GM12878 (cell line): ENCODE data around the gene UBE2F. TPM values are rescaled to one million over a fixed set of nuclear protein-coding genes. Genes with fewer than 3 reads are reported as not detected.

Source experiments
- ATAC-seq: fragments of 200-7000 bp; cut with Tn5 transposase; 3 replicates; pipeline ENCODE4 v1.9.1; 2020; ENCODE audit warnings: mild to moderate bottlenecking, moderate library complexity
- BruUV-seq: library from RNA; stranded (reverse); fragments of 400-500 nt; replicated peaks from 2 replicates; lab custom pipeline; 2021; lab: Mats Ljungman, UMichigan
- CTCF ChIA-PET: fragments of 300-600 bp; sonication (Branson Sonifier 250); formaldehyde crosslinking; extraction: SDS; loops from one replicate; lab custom pipeline; 2021; ENCODE audit warnings: inconsistent platforms; lab: Yijun Ruan, JAX
- POLR2A ChIA-PET: fragments of 350-600 bp; formaldehyde crosslinking; extraction: SDS; loops from one replicate; lab custom pipeline; 2021; ENCODE audit warnings: inconsistent platforms; lab: Charles Lee
- RAD21 ChIA-PET: fragments of 300-600 bp; sonication (Branson Sonifier 250); formaldehyde crosslinking; loops from one replicate; lab custom pipeline; 2023; ENCODE audit warnings: antibody characterized with exemption; ENCODE audit not compliant: unreplicated experiment; lab: Charles Lee
- SMC1A ChIA-PET: fragments of 300-600 bp; sonication (Branson Sonifier 250); formaldehyde crosslinking; loops from one replicate; lab custom pipeline; 2023; ENCODE audit not compliant: unreplicated experiment, uncharacterized antibody; lab: Charles Lee
- DNase-seq: peaks from one replicate; pipeline ENCODE4 v3.0.0-alpha.2; 2011; ENCODE audit warnings: low read depth, low spot score
- FAIRE-seq: peaks from 3 replicates; lab custom pipeline; 2011; peaks lifted over from hg19 to GRCh38; lab: Jason Lieb, UNC
- H2AFZ ChIP-seq: 2 replicates; pipeline ENCODE4 v1.6.0; 2011; ENCODE audit warnings: low read depth, low read length, control low read depth; ENCODE audit not compliant: control insufficient read depth
- H3K27ac ChIP-seq: 2 replicates; pipeline ENCODE4 v1.5.1; 2011; ENCODE audit warnings: control low read depth; ENCODE audit not compliant: control insufficient read depth, insufficient read depth
- H3K27me3 ChIP-seq, 2 experiments: replicated peaks in 1 of 2; 2 replicates each; pipeline versions ENCODE4 v1.6.0 to v1.6.1; 2011; ENCODE audit warnings: low read length in 1 of 2; ENCODE audit not compliant: control insufficient read depth in 2 of 2, insufficient read depth in 2 of 2
- H3K36me3 ChIP-seq, 2 experiments: 2 replicates each; pipeline ENCODE4 v1.5.1; 2011; ENCODE audit warnings: low read length in 1 of 2; ENCODE audit not compliant: control insufficient read depth in 2 of 2, insufficient read depth in 2 of 2
- H3K4me1 ChIP-seq: 2 replicates; pipeline ENCODE4 v1.6.1; 2011; ENCODE audit warnings: mild to moderate bottlenecking, low read length, moderate library complexity, mixed read lengths; ENCODE audit not compliant: control insufficient read depth, insufficient read depth
- H3K4me2 ChIP-seq: 2 replicates; pipeline ENCODE4 v1.6.0; 2011; ENCODE audit warnings: control low read depth; ENCODE audit not compliant: control insufficient read depth, insufficient read depth
- H3K4me3 ChIP-seq: fragments of 200-600 bp; sonication (generic); 2 replicates; pipeline ENCODE4 v1.5.1; 2016
- H3K79me2 ChIP-seq: 2 replicates; pipeline ENCODE4 v1.6.0; 2011; ENCODE audit warnings: low read length; ENCODE audit not compliant: control insufficient read depth, insufficient read depth
- H3K9ac ChIP-seq: 2 replicates; pipeline ENCODE4 v1.8.0; 2011; ENCODE audit warnings: low read length, control low read depth, mixed read lengths; ENCODE audit not compliant: control insufficient read depth, insufficient read depth
- H3K9me3 ChIP-seq: replicated peaks from 3 replicates; pipeline ENCODE4 v1.5.1; 2011; ENCODE audit warnings: mild to moderate bottlenecking, low read length; ENCODE audit not compliant: control insufficient read depth, insufficient read depth
- H4K20me1 ChIP-seq: 2 replicates; pipeline ENCODE4 v1.6.0; 2011; ENCODE audit not compliant: control insufficient read depth, insufficient read depth
- CBFB ChIP-seq: IDR thresholded peaks from 2 replicates; pipeline ENCODE4 v1.6.1; 2016; ENCODE audit warnings: antibody characterized with exemption, low read depth
- CBX3 ChIP-seq: fragments of 200-600 bp; sonication (generic); IDR thresholded peaks from 2 replicates; pipeline ENCODE4 v1.6.1; 2016; ENCODE audit warnings: low read depth, borderline replicate concordance
- EP300 ChIP-seq, 2 experiments: fragments of 150-350 bp in 1 of 2; IDR thresholded peaks; 2 replicates each; pipeline ENCODE4 v1.6.1; 2011 to 2012; ENCODE audit warnings: low read depth in 2 of 2, low read length in 2 of 2, borderline replicate concordance in 1 of 2, improper control_type of control experiment in 1 of 2, inconsistent platforms in 1 of 2; ENCODE audit not compliant: control insufficient read depth in 1 of 2
- FOXM1 ChIP-seq: IDR thresholded peaks from 2 replicates; pipeline ENCODE4 v1.6.1; 2012; ENCODE audit warnings: low read depth, mild to moderate bottlenecking, inconsistent platforms, low read length, moderate library complexity
- HCFC1 ChIP-seq: fragments of 150-350 bp; IDR thresholded peaks from 2 replicates; pipeline ENCODE4 v1.6.1; 2014; ENCODE audit warnings: low read length
- HDAC6 ChIP-seq: fragments of 200-600 bp; sonication (generic); IDR thresholded peaks from one replicate; pipeline ENCODE4 v1.8.0; 2017; ENCODE audit warnings: antibody characterized with exemption; ENCODE audit not compliant: unreplicated experiment
- HDGF ChIP-seq: fragments of 450-650 bp; IDR thresholded peaks from 2 replicates; pipeline ENCODE4 v1.6.1; 2016; ENCODE audit warnings: antibody characterized with exemption
- JUND ChIP-seq: IDR thresholded peaks from 2 replicates; pipeline ENCODE4 v1.6.1; 2012; ENCODE audit warnings: low read depth, mild to moderate bottlenecking, low read length, improper control_type of control experiment, moderate library complexity
- KAT2A ChIP-seq: conservative IDR thresholded peaks from 2 replicates; pipeline ENCODE4 v1.6.1; 2011; ENCODE audit warnings: low read depth, low read length; ENCODE audit not compliant: control insufficient read depth
- KLF5 ChIP-seq: fragments of 450-650 bp; IDR thresholded peaks from 2 replicates; pipeline ENCODE4 v1.6.1; 2014; ENCODE audit warnings: mild to moderate bottlenecking; ENCODE audit not compliant: partially characterized antibody
- LARP7 ChIP-seq: fragments of 450-650 bp; IDR thresholded peaks from 2 replicates; pipeline ENCODE4 v1.6.1; 2017; ENCODE audit warnings: mild to moderate bottlenecking
- MEF2A ChIP-seq: IDR thresholded peaks from 2 replicates; pipeline ENCODE4 v1.6.1; 2011; ENCODE audit warnings: low read depth, mild to moderate bottlenecking, low read length, moderate library complexity; ENCODE audit not compliant: insufficient read depth
- PML ChIP-seq: IDR thresholded peaks from 2 replicates; pipeline ENCODE4 v1.6.1; 2012; ENCODE audit warnings: low read length, inconsistent platforms
- RUNX3 ChIP-seq: IDR thresholded peaks from 2 replicates; pipeline ENCODE4 v1.6.1; 2012; ENCODE audit warnings: low read length, inconsistent platforms
- SMAD5 ChIP-seq: IDR thresholded peaks from 2 replicates; pipeline ENCODE4 v1.6.1; 2016; ENCODE audit warnings: antibody characterized with exemption, low read depth
- SP1 ChIP-seq: IDR thresholded peaks from one replicate; pipeline ENCODE4 v1.6.1; 2011; ENCODE audit warnings: low read depth, low read length
- TBL1XR1 ChIP-seq: IDR thresholded peaks from 2 replicates; pipeline ENCODE4 v1.6.1; 2012; ENCODE audit warnings: low read depth, low read length, improper control_type of control experiment
- ZNF217 ChIP-seq: fragments of 450-650 bp; IDR thresholded peaks from 2 replicates; pipeline ENCODE4 v1.6.1; 2017; ENCODE audit warnings: antibody characterized with exemption, mild to moderate bottlenecking
- WGBS: methylation state at CpG from one replicate; pipeline ENCODE4 v1.1.6; 2016; ENCODE audit warnings: low lambda C conversion rate; ENCODE audit not compliant: insufficient replicate concordance, insufficient coverage; ENCODE audit errors: missing lambda C conversion rate; 5-methylcytosine and 5-hydroxymethylcytosine counted together
- in situ Hi-C: fragments of 300-500 bp; cut with MboI; formaldehyde crosslinking; loops from 9 replicates; pipeline ENCODE4 v1.14.3; 2018; ENCODE audit warnings: mixed read lengths
- intact Hi-C: fragments of 100-400 bp; cut with micrococcal nuclease; formaldehyde crosslinking; loops from one replicate; pipeline ENCODE4 v1.14.2; 2022; ENCODE audit not compliant: unreplicated experiment
- polyA plus RNA-seq, 11 experiments: library from polyadenylated mRNA; depleted of rRNA in 4 of 11; unstranded in 6 of 11; stranded (reverse) in 5 of 11; fragments of >200 nt; fragmentation: Nextera tagmentation in 4 of 11; fragmentation: Illumina TruSeq in 1 of 11; extraction: Ambion mirVana in 4 of 11; extraction: Trizol in 1 of 11; gene quantifications; 1 replicate in 1 of 11; 2 replicates in 10 of 11; pipeline versions ENCODE4 v1.2.1 to v1.2.3, GENCODE V29; 2011 to 2016; ENCODE audit warnings: inconsistent platforms in 2 of 11, missing spikeins in 2 of 11, low read depth in 1 of 11
- total RNA-seq, 4 experiments: library from RNA; depleted of rRNA in 3 of 4; stranded (reverse); fragments of >200 nt in 3 of 4; fragmentation: Illumina TruSeq in 1 of 4; extraction: Trizol in 1 of 4; gene quantifications; 2 replicates each; pipeline versions ENCODE4 v1.2.1 to v1.2.3, GENCODE V29; 2013 to 2021
- TF ChIP-seq, protein P1 (sequence below): IDR thresholded peaks from 2 replicates; pipeline ENCODE4 v1.6.1; 2012; ENCODE audit warnings: low read length, inconsistent platforms
- TF ChIP-seq, protein P2 (sequence below): IDR thresholded peaks from 2 replicates; pipeline ENCODE4 v1.6.1; 2011; ENCODE audit warnings: mild to moderate bottlenecking, low read depth, low read length, moderate library complexity; ENCODE audit not compliant: insufficient replicate concordance

UBE2F gene
- total and polyA plus RNA-seq, 10 of the 15 experiments (the other 5 are each of a cell fraction or from before 2014, with no cell fraction given) = 12.3 to 64.4 (median 31.5) TPM

DNA sequence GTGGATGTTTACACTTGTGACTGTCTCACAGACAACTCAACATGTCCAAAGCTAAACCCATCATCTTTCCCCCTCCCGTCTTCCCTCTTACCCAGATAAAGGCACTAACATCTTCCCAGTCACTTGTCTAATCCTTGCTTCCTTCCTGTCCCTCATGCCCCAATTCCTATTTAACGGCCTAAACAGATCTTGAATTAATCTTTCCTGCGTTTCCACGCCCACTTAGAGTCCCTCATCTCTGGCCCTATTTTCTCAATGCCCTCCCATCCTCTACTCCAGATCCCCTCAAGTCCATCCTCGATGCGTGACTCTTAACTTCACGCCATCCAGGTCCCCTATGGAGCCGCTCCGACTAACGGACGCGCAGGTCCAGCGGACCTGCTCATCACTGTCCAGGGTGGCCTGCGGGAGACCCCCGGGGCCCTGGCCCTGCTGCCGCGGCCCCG lies 93.3 kb downstream of the UBE2F start (continued):
- TF ChIP-seq, protein P1, sequence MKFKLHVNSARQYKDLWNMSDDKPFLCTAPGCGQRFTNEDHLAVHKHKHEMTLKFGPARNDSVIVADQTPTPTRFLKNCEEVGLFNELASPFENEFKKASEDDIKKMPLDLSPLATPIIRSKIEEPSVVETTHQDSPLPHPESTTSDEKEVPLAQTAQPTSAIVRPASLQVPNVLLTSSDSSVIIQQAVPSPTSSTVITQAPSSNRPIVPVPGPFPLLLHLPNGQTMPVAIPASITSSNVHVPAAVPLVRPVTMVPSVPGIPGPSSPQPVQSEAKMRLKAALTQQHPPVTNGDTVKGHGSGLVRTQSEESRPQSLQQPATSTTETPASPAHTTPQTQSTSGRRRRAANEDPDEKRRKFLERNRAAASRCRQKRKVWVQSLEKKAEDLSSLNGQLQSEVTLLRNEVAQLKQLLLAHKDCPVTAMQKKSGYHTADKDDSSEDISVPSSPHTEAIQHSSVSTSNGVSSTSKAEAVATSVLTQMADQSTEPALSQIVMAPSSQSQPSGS = no peak
- no peak for TF ChIP-seq HCFC1
- no peak for TF ChIP-seq KLF5
- TF ChIP-seq ZNF217 = no peak
- TF ChIP-seq, protein P2, sequence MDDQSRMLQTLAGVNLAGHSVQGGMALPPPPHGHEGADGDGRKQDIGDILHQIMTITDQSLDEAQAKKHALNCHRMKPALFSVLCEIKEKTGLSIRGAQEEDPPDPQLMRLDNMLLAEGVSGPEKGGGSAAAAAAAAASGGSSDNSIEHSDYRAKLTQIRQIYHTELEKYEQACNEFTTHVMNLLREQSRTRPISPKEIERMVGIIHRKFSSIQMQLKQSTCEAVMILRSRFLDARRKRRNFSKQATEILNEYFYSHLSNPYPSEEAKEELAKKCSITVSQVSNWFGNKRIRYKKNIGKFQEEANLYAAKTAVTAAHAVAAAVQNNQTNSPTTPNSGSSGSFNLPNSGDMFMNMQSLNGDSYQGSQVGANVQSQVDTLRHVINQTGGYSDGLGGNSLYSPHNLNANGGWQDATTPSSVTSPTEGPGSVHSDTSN = no peak
- TF ChIP-seq MEF2A = no peak
- no peak for TF ChIP-seq HDGF
- no peak for TF ChIP-seq SMAD5

DNA sequence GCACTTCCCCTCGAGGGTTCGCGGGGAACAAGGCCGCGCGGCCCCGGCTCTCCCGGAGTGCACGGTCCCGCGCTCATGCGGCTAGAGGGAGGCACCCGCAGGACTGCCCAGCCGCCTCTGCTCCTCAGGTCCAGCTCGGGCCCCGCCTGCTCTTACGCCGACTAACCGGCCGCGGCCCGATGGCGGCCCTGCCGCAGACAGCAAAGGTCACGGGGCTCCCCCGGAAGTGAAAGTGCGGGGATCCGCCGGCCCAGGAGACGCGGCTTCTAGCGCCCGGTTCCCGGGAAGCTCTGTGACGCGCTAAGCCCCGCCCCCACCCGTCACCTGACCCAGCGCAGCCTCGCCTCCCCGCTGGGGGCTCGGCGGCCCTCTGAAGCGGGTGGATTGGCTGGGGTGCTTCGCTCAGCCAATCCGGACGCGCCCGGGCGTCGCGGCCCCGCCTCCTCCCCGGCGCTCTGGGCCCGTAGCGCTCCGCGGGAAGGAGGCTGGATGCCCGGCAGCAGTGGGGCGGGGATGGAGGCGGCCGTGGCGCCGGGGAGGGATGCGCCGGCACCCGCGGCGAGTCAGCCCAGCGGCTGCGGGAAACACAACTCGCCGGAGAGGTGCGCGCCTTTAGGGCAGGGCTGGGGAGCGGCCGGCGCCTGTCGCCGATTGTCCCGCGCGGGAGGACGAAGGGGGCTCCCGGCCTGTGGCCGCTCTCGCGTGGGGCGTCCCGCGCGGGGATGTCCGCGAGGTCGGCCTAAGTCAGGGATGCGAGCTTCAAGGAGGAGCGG lies 93.9 kb downstream of the UBE2F start, which contains the start of gene SCLY:
Gene SCLY, plus strand, starts transcription at position 460 of the 773 bp plus-strand sequence. Its CDS starts 54 bp downstream, at position 514.
- Histone ChIP-seq H2AFZ (peak within 1 kb of the TSS; percentile 87), H3K9ac (peak within 1 kb of the TSS; percentile 94), H3K4me3 (peak within 1 kb of the TSS; percentile 96), H3K27me3 (no peaks in the 10 kb centered on the region), H3K4me2 (peak within 1 kb of the TSS; percentile 98), H3K79me2 (peaks cover 32% of the 10 kb centered on the region), H3K9me3 (no peaks in the 10 kb centered on the region), H3K27ac (peak within 1 kb of the TSS; percentile 76), H3K4me1 (no peaks in the 10 kb centered on the region; the same call in none of the 2 replicates), H3K36me3 (peaks cover 2 to 11% of the 10 kb centered on the region in 2 experiments; a peak in 2 of 4 replicates), H4K20me1 (no peaks in the 10 kb centered on the region)
- FAIRE-seq = peak; percentile 74
- ChIA-PET POLR2A (interaction anchor here (0.5 to 1.5 kb wide), 3 partner anchors 15 to 70 kb away, joined by 3 to 6 read pairs (median 4); no protein-coding TSS in a partner anchor), CTCF (interaction anchor here (0.7 to 1.2 kb wide), 4 partner anchors 88 to 137 kb away, joined by 3 to 4 read pairs (median 3); no protein-coding TSS in a partner anchor), RAD21 (interaction anchor here (0.8 to 2.0 kb wide), 9 partner anchors 8 to 92 kb away, joined by 3 to 9 read pairs (median 4); no protein-coding TSS in a partner anchor), SMC1A (interaction anchor here (0.5 to 4.4 kb wide), 4 partner anchors 13 to 294 kb away, joined by 3 to 15 read pairs (median 10); no protein-coding TSS in a partner anchor)
- peak; percentile 87 for DNase-seq
- BruUV-seq = no TSS peak
- peak; percentile 97 for ATAC-seq
- intact Hi-C loops = loop anchor here (5.0 to 10.0 kb wide), 3 partner anchors 47 to 366 kb away; partner anchors contain the start of gene UBE2F
- 1% methylated on average over 98 of the region's 98 CpGs for WGBS
- in situ Hi-C loops = no loop called here
- no peak for TF ChIP-seq RUNX3
- peak; percentile 23; the same call in 1 of the 2 replicates for TF ChIP-seq CBFB
- TF ChIP-seq EP300 (IDR thresholded peaks at IDR 0.05; ENCODE audit: borderline replicate concordance in 1 of 2, control insufficient read depth in 1 of 2, low read depth in 2 of 2, low read length in 2 of 2) = no peak
- TF ChIP-seq TBL1XR1 = 0 out of 2 replicates have a peak, but pooled peaks have one; percentile 41
- no peak for TF ChIP-seq CBX3
- no peak for TF ChIP-seq FOXM1
- TF ChIP-seq JUND = no peak
- TF ChIP-seq PML = no peak
- no peak for TF ChIP-seq HDAC6
- no peak for TF ChIP-seq KAT2A
- TF ChIP-seq SP1 = peak; percentile 83
- TF ChIP-seq LARP7 = peak; percentile 71
